GM19193 (cell line): Measurements from ENCODE around the gene NCAPG2.

Source experiments
- POLR2A ChIP-seq: IDR thresholded peaks from 4 replicates; pipeline ENCODE4 v1.6.1; 2011; ENCODE audit not compliant: insufficient read depth, insufficient read length; ENCODE audit errors: extremely low read depth

The NCAPG2 gene

GRCh38 chr7:158737064-158737695 is 32.6 kb upstream of the NCAPG2 start:
- TF ChIP-seq POLR2A: no peak

- no peak for TF ChIP-seq POLR2A
Measured at GRCh38 chr7:158735935-158736334, 31.3 kb upstream of the NCAPG2 start.

- TF ChIP-seq POLR2A: no peak
Measured at GRCh38 chr7:158734861-158735260, 30.3 kb upstream of the NCAPG2 start.

GRCh38 chr7:158733775-158734494 is 29.3 kb upstream of the NCAPG2 start:
- TF ChIP-seq POLR2A: no peak

- TF ChIP-seq POLR2A: no peak
Measured at GRCh38 chr7:158733220-158733519, 28.6 kb upstream of the NCAPG2 start.

GRCh38 chr7:158732494-158733219 is 28.1 kb upstream of the NCAPG2 start:
- no peak for TF ChIP-seq POLR2A

- TF ChIP-seq POLR2A: no peak
Measured at GRCh38 chr7:158731761-158732160, 27.2 kb upstream of the NCAPG2 start.

- no peak for TF ChIP-seq POLR2A
Measured at GRCh38 chr7:158730383-158731346, 26.1 kb upstream of the NCAPG2 start.

- TF ChIP-seq POLR2A: no peak
Measured at GRCh38 chr7:158729646-158730382, 25.2 kb upstream of the NCAPG2 start.

- TF ChIP-seq POLR2A: no peak
Measured at GRCh38 chr7:158728911-158729645, 24.5 kb upstream of the NCAPG2 start.

- TF ChIP-seq POLR2A: no peak
Measured at GRCh38 chr7:158727690-158728089, 23.1 kb upstream of the NCAPG2 start.

GRCh38 chr7:158726277-158726807 is 21.7 kb upstream of the NCAPG2 start:
- no peak for TF ChIP-seq POLR2A

- no peak for TF ChIP-seq POLR2A
Measured at GRCh38 chr7:158725506-158725800, 20.8 kb upstream of the NCAPG2 start.
